Measurements from ENCODE around the gene ZDHHC18. TPM values are rescaled to one million over a fixed set of nuclear protein-coding genes. Genes with fewer than 3 reads are reported as not detected.
"Not testable (repeated sequence)": the region's sequence is repeated elsewhere in the genome, so short reads cannot be mapped to it uniquely, and the experiment has no call there.

Gene ZDHHC18
- total and polyA plus RNA-seq, 2 donors (not counting 1 experiment from before 2014, with no cell fraction given) = 6.3 to 16.9 TPM

GRCh38 chr1:26797627-26798026 lies 28.9 kb upstream of the ZDHHC18 start:
- H3K4me3 ChIP-seq (replicated peaks in 1 of 4; ENCODE audit: control extremely low read depth in 1 of 4, insufficient read depth in 1 of 4, low read depth in 3 of 4, low read length in 4 of 4) = no peak overlapping the region
- H2AFZ ChIP-seq (ENCODE audit: low read length) = no peak overlapping the region
- H3K9me3 ChIP-seq (ENCODE audit: control insufficient read depth, insufficient read depth, low read depth, low read length) = no peaks in the 10 kb centered on the region
- H3K27me3 ChIP-seq (ENCODE audit: control insufficient read depth, insufficient read depth, low read length) = no peaks in the 10 kb centered on the region
- no peak for TF ChIP-seq EZH2 (IDR thresholded peaks at IDR 0.05; ENCODE audit: low read length, missing control alignments)
- peaks cover 13% of the 10 kb centered on the region for H3K4me1 ChIP-seq (ENCODE audit: control insufficient read depth, extremely low read depth, insufficient read depth, low read length)
- H4K20me1 ChIP-seq (ENCODE audit: control insufficient read depth, extremely low read depth, insufficient read depth, low read length) = no peaks in the 10 kb centered on the region
- peaks cover 5% of the 10 kb centered on the region for H3K36me3 ChIP-seq (ENCODE audit: control insufficient read depth, insufficient read depth, low read length)
- no peak for DNase-seq (ENCODE audit: low read depth in 2 of 2)
- H3K4me2 ChIP-seq (ENCODE audit: extremely low read depth, insufficient read depth, low read length) = no peak overlapping the region
- H3K9ac ChIP-seq (ENCODE audit: insufficient read depth, low read length) = no peak overlapping the region
- H3K79me2 ChIP-seq (ENCODE audit: control insufficient read depth, insufficient read depth, low read length) = no peaks in the 10 kb centered on the region
- H3K27ac ChIP-seq (ENCODE audit: insufficient read depth, low read length) = no peak overlapping the region

- no peaks in the 10 kb centered on the region for H3K9me3 ChIP-seq (ENCODE audit: control insufficient read depth, insufficient read depth, low read depth, low read length)
- peak overlapping the region in 2 of 4 experiments; percentile 3 to 32 for H3K4me3 ChIP-seq (replicated peaks in 1 of 4; ENCODE audit: control extremely low read depth in 1 of 4, insufficient read depth in 1 of 4, low read depth in 3 of 4, low read length in 4 of 4)
- H4K20me1 ChIP-seq (ENCODE audit: control insufficient read depth, extremely low read depth, insufficient read depth, low read length) = no peaks in the 10 kb centered on the region
- no peak overlapping the region for H3K9ac ChIP-seq (ENCODE audit: insufficient read depth, low read length)
- H3K79me2 ChIP-seq (ENCODE audit: control insufficient read depth, insufficient read depth, low read length) = no peaks in the 10 kb centered on the region
- no peaks in the 10 kb centered on the region for H3K27me3 ChIP-seq (ENCODE audit: control insufficient read depth, insufficient read depth, low read length)
- no peak for TF ChIP-seq EZH2 (IDR thresholded peaks at IDR 0.05; ENCODE audit: low read length, missing control alignments)
- peak in 1 of 2 donors; percentile 5 for TF ChIP-seq CTCF (conservative IDR thresholded peaks at IDR 0.05 in 1 of 2, IDR thresholded peaks at IDR 0.05 in 1 of 2; ENCODE audit: low read depth in 1 of 2, low read length in 2 of 2)
- H3K4me1 ChIP-seq (ENCODE audit: control insufficient read depth, extremely low read depth, insufficient read depth, low read length) = peaks cover 13% of the 10 kb centered on the region
- H3K27ac ChIP-seq (ENCODE audit: insufficient read depth, low read length) = peak overlapping the region; percentile 13
- peaks cover 2% of the 10 kb centered on the region for H3K36me3 ChIP-seq (ENCODE audit: control insufficient read depth, insufficient read depth, low read length)
- peak overlapping the region; percentile 68 for H3K4me2 ChIP-seq (ENCODE audit: extremely low read depth, insufficient read depth, low read length)
- H2AFZ ChIP-seq (ENCODE audit: low read length) = no peak overlapping the region
- DNase-seq (ENCODE audit: low read depth in 2 of 2) = peak; percentile 84 to 96
Measured at GRCh38 chr1:26799479-26800142, 26.9 kb upstream of the ZDHHC18 start.

GRCh38 chr1:26803932-26804331 lies 22.6 kb upstream of the ZDHHC18 start:
- H2AFZ ChIP-seq (ENCODE audit: low read length); H3K27me3 ChIP-seq (ENCODE audit: control insufficient read depth, insufficient read depth, low read length); H3K4me3 ChIP-seq (replicated peaks in 1 of 4; ENCODE audit: control extremely low read depth in 1 of 4, insufficient read depth in 1 of 4, low read depth in 3 of 4, low read length in 4 of 4); H3K36me3 ChIP-seq (ENCODE audit: control insufficient read depth, insufficient read depth, low read length); H3K4me2 ChIP-seq (ENCODE audit: extremely low read depth, insufficient read depth, low read length); H3K27ac ChIP-seq (ENCODE audit: insufficient read depth, low read length); H3K9ac ChIP-seq (ENCODE audit: insufficient read depth, low read length); H3K9me3 ChIP-seq (ENCODE audit: control insufficient read depth, insufficient read depth, low read depth, low read length); H3K79me2 ChIP-seq (ENCODE audit: control insufficient read depth, insufficient read depth, low read length); H4K20me1 ChIP-seq (ENCODE audit: control insufficient read depth, extremely low read depth, insufficient read depth, low read length); DNase-seq (ENCODE audit: low read depth in 2 of 2): not testable (repeated sequence)
- peaks cover 11% of the 10 kb centered on the region for H3K4me1 ChIP-seq (ENCODE audit: control insufficient read depth, extremely low read depth, insufficient read depth, low read length)

GRCh38 chr1:26810105-26810504 lies 16.4 kb upstream of the ZDHHC18 start:
- peak; percentile 80 to 91 for TF ChIP-seq CTCF (conservative IDR thresholded peaks at IDR 0.05 in 1 of 2, IDR thresholded peaks at IDR 0.05 in 1 of 2; ENCODE audit: low read depth in 1 of 2, low read length in 2 of 2)

More at GRCh38 chr1:26810105-26810504, 16.4 kb upstream of the ZDHHC18 start:
- H3K4me3 ChIP-seq (replicated peaks in 1 of 4; ENCODE audit: control extremely low read depth in 1 of 4, insufficient read depth in 1 of 4, low read depth in 3 of 4, low read length in 4 of 4); H3K4me1 ChIP-seq (ENCODE audit: control insufficient read depth, extremely low read depth, insufficient read depth, low read length); H3K79me2 ChIP-seq (ENCODE audit: control insufficient read depth, insufficient read depth, low read length); H3K9me3 ChIP-seq (ENCODE audit: control insufficient read depth, insufficient read depth, low read depth, low read length); H3K27me3 ChIP-seq (ENCODE audit: control insufficient read depth, insufficient read depth, low read length); H3K27ac ChIP-seq (ENCODE audit: insufficient read depth, low read length); H3K9ac ChIP-seq (ENCODE audit: insufficient read depth, low read length); H3K4me2 ChIP-seq (ENCODE audit: extremely low read depth, insufficient read depth, low read length); H2AFZ ChIP-seq (ENCODE audit: low read length); H3K36me3 ChIP-seq (ENCODE audit: control insufficient read depth, insufficient read depth, low read length); H4K20me1 ChIP-seq (ENCODE audit: control insufficient read depth, extremely low read depth, insufficient read depth, low read length): not testable (repeated sequence)
- DNase-seq (ENCODE audit: low read depth in 2 of 2) = peak; percentile 40 to 59
